ENCODE measurements around the gene CACNB2.

CACNB2 gene

DNA sequence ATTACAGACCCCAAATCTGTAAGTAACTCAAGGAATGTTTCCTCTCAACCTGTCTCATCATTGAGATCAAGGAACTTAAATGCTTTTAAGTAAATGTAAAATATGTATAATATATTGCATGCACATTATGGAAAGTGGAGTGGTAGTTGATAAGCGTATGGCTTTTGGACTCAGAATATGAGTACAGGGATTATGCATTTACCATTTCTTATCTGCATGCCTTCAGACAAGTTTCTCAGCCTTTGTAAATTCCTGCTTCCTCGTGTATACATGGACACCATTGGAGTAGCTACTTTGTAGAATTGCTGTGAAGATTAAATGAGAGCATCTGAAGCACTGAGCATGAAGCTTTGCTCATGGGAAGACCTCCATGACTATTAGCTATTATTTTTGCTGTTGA, 70.5 kb downstream of the CACNB2 start:
- CTCF ChIA-PET, result no interaction called here
- POLR2A ChIA-PET (ENCODE audit: low non-redundant PET), result no interaction called here
- DNase-seq (ENCODE audit: low spot score), result no peak
- TF ChIP-seq, protein P1, sequence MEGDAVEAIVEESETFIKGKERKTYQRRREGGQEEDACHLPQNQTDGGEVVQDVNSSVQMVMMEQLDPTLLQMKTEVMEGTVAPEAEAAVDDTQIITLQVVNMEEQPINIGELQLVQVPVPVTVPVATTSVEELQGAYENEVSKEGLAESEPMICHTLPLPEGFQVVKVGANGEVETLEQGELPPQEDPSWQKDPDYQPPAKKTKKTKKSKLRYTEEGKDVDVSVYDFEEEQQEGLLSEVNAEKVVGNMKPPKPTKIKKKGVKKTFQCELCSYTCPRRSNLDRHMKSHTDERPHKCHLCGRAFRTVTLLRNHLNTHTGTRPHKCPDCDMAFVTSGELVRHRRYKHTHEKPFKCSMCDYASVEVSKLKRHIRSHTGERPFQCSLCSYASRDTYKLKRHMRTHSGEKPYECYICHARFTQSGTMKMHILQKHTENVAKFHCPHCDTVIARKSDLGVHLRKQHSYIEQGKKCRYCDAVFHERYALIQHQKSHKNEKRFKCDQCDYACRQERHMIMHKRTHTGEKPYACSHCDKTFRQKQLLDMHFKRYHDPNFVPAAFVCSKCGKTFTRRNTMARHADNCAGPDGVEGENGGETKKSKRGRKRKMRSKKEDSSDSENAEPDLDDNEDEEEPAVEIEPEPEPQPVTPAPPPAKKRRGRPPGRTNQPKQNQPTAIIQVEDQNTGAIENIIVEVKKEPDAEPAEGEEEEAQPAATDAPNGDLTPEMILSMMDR (conservative IDR thresholded peaks at IDR 0.05; ENCODE audit: low read depth), result no peak
- no peak overlapping the region for H3K27ac ChIP-seq

GRCh38 chr10:18211862-18212261, 71.6 kb downstream of the CACNB2 start:
- no peak overlapping the region for H3K27ac ChIP-seq
- ChIA-PET CTCF (no interaction called here), POLR2A (ENCODE audit: low non-redundant PET) (no interaction called here)
- TF ChIP-seq, protein P1 (conservative IDR thresholded peaks at IDR 0.05; ENCODE audit: low read depth), result no peak
- DNase-seq (ENCODE audit: low spot score), result no peak

- TF ChIP-seq, protein P1 (conservative IDR thresholded peaks at IDR 0.05; ENCODE audit: low read depth), result no peak
- ChIA-PET CTCF (interaction anchor here (0.6 to 0.7 kb wide), 2 partner anchors 244 to 307 kb away, joined by 3 read pairs; no protein-coding TSS in a partner anchor), POLR2A (ENCODE audit: low non-redundant PET) (no interaction called here)
Observed at GRCh38 chr10:18213271-18213670, 73.0 kb downstream of the CACNB2 start.

GRCh38 chr10:18214691-18215563, 74.7 kb downstream of the CACNB2 start:
- ChIA-PET CTCF (interaction anchor here (0.5 to 1.4 kb wide), 3 partner anchors 8 to 150 kb away, joined by 3 read pairs; no protein-coding TSS in a partner anchor), POLR2A (ENCODE audit: low non-redundant PET) (no interaction called here)
- DNase-seq (ENCODE audit: low spot score), result peak; percentile 55
- H3K27ac ChIP-seq, result no peak overlapping the region
- TF ChIP-seq, protein P1 (conservative IDR thresholded peaks at IDR 0.05; ENCODE audit: low read depth), result peak; percentile 90

More at GRCh38 chr10:18213271-18213670, 73.0 kb downstream of the CACNB2 start:
- no peak overlapping the region for H3K27ac ChIP-seq
- no peak for DNase-seq (ENCODE audit: low spot score)

DNA sequence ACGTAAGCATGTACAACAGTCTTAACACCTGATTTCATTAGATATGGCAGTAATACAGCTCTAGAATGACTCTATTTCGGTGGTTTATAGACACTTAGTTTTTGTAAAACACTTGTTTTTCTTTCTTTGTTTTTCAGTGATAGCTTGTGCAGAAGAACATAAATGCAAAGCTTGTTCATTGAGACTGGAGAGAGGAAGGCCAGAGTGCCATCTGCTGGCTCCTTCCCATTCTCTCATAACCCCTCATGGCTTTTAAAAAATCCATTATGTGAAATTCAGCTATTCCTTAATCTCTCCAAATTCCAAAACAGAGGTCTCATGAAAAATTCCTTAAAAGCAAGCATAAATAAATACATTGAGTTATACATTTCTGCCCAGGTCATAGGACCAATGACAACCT, 76.3 kb downstream of the CACNB2 start:
- ChIA-PET POLR2A (ENCODE audit: low non-redundant PET) (no interaction called here), CTCF (interaction anchor here (0.6 to 1.4 kb wide), 6 partner anchors 10 to 590 kb away, joined by 3 to 4 read pairs (median 4); no protein-coding TSS in a partner anchor)
- no peak overlapping the region for H3K27ac ChIP-seq
- DNase-seq (ENCODE audit: low spot score), result no peak
- TF ChIP-seq, protein P1 (conservative IDR thresholded peaks at IDR 0.05; ENCODE audit: low read depth), result peak; percentile 66

DNA sequence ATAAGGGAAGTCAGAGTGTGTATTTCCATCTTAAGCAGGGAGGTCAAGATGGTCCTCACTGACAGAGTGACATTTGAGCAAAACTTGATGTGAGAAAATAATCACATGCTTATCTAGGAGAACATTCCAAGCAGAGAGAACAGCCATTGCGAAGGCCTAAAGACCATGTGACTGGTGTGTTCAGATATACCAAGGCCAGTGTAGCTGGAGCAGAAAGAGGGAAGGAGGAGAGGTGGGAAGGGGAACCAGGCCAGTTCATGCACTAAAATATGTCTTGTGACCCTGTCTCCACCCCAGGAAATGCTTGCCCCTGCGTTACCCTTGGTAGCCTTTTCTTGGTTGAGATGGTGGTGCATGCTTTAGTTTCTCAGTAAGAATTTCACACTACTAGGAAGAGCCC, 77.4 kb downstream of the CACNB2 start:
- TF ChIP-seq, protein P1 (conservative IDR thresholded peaks at IDR 0.05; ENCODE audit: low read depth), result no peak
- ChIA-PET POLR2A (ENCODE audit: low non-redundant PET) (no interaction called here), CTCF (no interaction called here)
- H3K27ac ChIP-seq, result no peak overlapping the region
- DNase-seq (ENCODE audit: low spot score), result no peak

Measured in RWPE1 (cell line).